HEK293T (cell line): ENCODE results near the gene FKBP2.

Experiments used
- ARNT ChIP-seq: fragments of 450-650 bp; IDR thresholded peaks from 2 replicates; pipeline ENCODE4 v1.6.1; 2017; ENCODE audit warnings: mild to moderate bottlenecking
- BHLHE40 ChIP-seq: fragments of 450-650 bp; IDR thresholded peaks from 2 replicates; pipeline ENCODE4 v1.6.1; 2016; ENCODE audit warnings: mild to moderate bottlenecking, moderate library complexity, borderline replicate concordance
- CTBP1 ChIP-seq: fragments of 450-650 bp; IDR thresholded peaks from 2 replicates; pipeline ENCODE4 v1.6.1; 2016; ENCODE audit warnings: borderline replicate concordance
- FOXA1 ChIP-seq: fragments of 450-650 bp; IDR thresholded peaks from 2 replicates; pipeline ENCODE4 v1.6.1; 2016; ENCODE audit warnings: mild to moderate bottlenecking
- FOXM1 ChIP-seq: fragments of 450-650 bp; IDR thresholded peaks from 2 replicates; pipeline ENCODE4 v1.6.1; 2017; ENCODE audit warnings: mild to moderate bottlenecking, borderline replicate concordance
- HDGF ChIP-seq: fragments of 450-650 bp; IDR thresholded peaks from 2 replicates; pipeline ENCODE4 v1.6.1; 2017; ENCODE audit warnings: antibody characterized with exemption, borderline replicate concordance
- NFRKB ChIP-seq: fragments of 450-650 bp; IDR thresholded peaks from 2 replicates; pipeline ENCODE4 v1.6.1; 2016; ENCODE audit warnings: mild to moderate bottlenecking, moderate library complexity
- SP1 ChIP-seq: fragments of 450-650 bp; IDR thresholded peaks from 2 replicates; pipeline ENCODE4 v1.6.1; 2017
- SUZ12 ChIP-seq: fragments of 450-650 bp; IDR thresholded peaks from 2 replicates; pipeline ENCODE4 v1.6.1; 2016; ENCODE audit warnings: mild to moderate bottlenecking
- TARDBP ChIP-seq: fragments of 450-650 bp; IDR thresholded peaks from 2 replicates; pipeline ENCODE4 v1.6.1; 2016
- ZNF384 ChIP-seq: fragments of 450-650 bp; IDR thresholded peaks from 2 replicates; pipeline ENCODE4 v1.6.1; 2016

DNA sequence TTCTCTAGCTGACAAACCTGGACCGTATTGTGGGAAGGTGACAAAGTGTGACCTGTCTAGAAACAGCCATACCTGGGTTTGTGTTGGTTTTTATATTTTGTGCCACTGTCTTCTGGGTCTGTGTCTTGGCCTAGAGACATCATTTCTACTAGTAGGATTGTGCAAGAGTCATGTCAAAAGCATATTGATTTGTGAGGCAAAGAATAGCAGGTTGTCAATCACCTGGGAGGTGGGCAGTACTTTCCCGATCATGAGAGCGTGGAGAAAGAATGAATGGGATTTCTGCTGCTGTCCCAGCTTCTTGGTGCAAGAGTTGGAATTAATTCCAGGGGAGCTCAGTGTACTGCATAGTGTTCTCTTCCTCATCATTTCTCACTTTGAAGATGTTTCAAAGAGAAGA, 39.4 kb upstream of the FKBP2 start:
- TF ChIP-seq FOXM1: no peak
- TF ChIP-seq ARNT: no peak
- no peak for TF ChIP-seq BHLHE40
- no peak for TF ChIP-seq NFRKB
- no peak for TF ChIP-seq TARDBP
- no peak for TF ChIP-seq SUZ12
- no peak for TF ChIP-seq FOXA1
- no peak for TF ChIP-seq SP1
- no peak for TF ChIP-seq CTBP1
- no peak for TF ChIP-seq HDGF
- no peak for TF ChIP-seq ZNF384
